CD4-positive, alpha-beta T cell (primary cell): Measurements from ENCODE around the gene SLC38A11. TPM values are rescaled to one million over a fixed set of nuclear protein-coding genes. Genes with fewer than 3 reads are reported as not detected.

Experiments
- ATAC-seq: fragments of 200-7000 bp; cut with Tn5 transposase; one replicate; pipeline ENCODE4 v1.10.0; 2022; ENCODE audit warnings: mild to moderate bottlenecking; ENCODE audit not compliant: poor library complexity
- CTCF ChIA-PET: fragments of 350-600 bp; sonication (Branson Sonifier 250); formaldehyde crosslinking; loops from one replicate; lab custom pipeline; 2021; ENCODE audit warnings: antibody characterized with exemption, inconsistent platforms; lab: Charles Lee
- POLR2A ChIA-PET: fragments of 350-600 bp; sonication (Branson Sonifier 250); formaldehyde crosslinking; loops from one replicate; lab custom pipeline; 2021; ENCODE audit warnings: antibody characterized with exemption, inconsistent platforms; lab: Charles Lee
- DNase-seq, 14 experiments: peaks; one replicate each; pipeline ENCODE4 v3.0.0-alpha.2; 2013 to 2020; ENCODE audit warnings: mixed read lengths in 2 of 14
- H3K27ac ChIP-seq, 2 donors: one replicate each; pipeline versions ENCODE4 v1.5.1 to v1.7.0; 2013; ENCODE audit warnings: low read length in 2 of 2, low read depth in 1 of 2, mild to moderate bottlenecking in 1 of 2
- H3K27me3 ChIP-seq, 2 experiments: 1 replicate in 1 of 2; 2 replicates in 1 of 2; pipeline versions ENCODE4 v1.6.1 to v1.7.0; 2013; ENCODE audit warnings: low read length in 2 of 2, control low read depth in 1 of 2, mild to moderate bottlenecking in 1 of 2, moderate library complexity in 1 of 2; ENCODE audit not compliant: insufficient read depth in 2 of 2, control insufficient read depth in 1 of 2
- H3K36me3 ChIP-seq: one replicate; pipeline ENCODE4 v1.6.1; 2013; ENCODE audit warnings: low read length, control low read depth; ENCODE audit not compliant: insufficient read depth
- H3K4me1 ChIP-seq: one replicate; pipeline ENCODE4 v1.6.1; 2013; ENCODE audit warnings: low read length, control low read depth; ENCODE audit not compliant: insufficient read depth
- H3K4me3 ChIP-seq: one replicate; pipeline ENCODE4 v1.5.1; 2013; ENCODE audit warnings: mild to moderate bottlenecking, low read length, moderate library complexity
- H3K9me3 ChIP-seq, 2 experiments: 1 replicate in 1 of 2; 2 replicates in 1 of 2; pipeline versions ENCODE4 v1.6.1 to v1.7.0; 2013; ENCODE audit warnings: low read length in 2 of 2, mild to moderate bottlenecking in 2 of 2, control low read depth in 1 of 2, moderate library complexity in 1 of 2; ENCODE audit not compliant: control insufficient read depth in 1 of 2, insufficient read depth in 1 of 2
- H3K27ac Mint-ChIP-seq: one replicate; pipeline ENCODE4 v1.8.0; 2020; ENCODE audit warnings: mixed read lengths
- H3K27me3 Mint-ChIP-seq: one replicate; pipeline ENCODE4 v1.8.0; 2021; ENCODE audit warnings: mixed read lengths
- H3K36me3 Mint-ChIP-seq: one replicate; pipeline ENCODE4 v1.8.0; 2021; ENCODE audit warnings: low read depth, mixed read lengths
- H3K4me1 Mint-ChIP-seq: one replicate; pipeline ENCODE4 v1.8.0; 2021; ENCODE audit warnings: low read depth, mixed read lengths
- H3K4me3 Mint-ChIP-seq: one replicate; pipeline ENCODE4 v1.8.0; 2020; ENCODE audit warnings: mild to moderate bottlenecking, mixed read lengths
- H3K9me3 Mint-ChIP-seq: one replicate; pipeline ENCODE4 v1.8.0; 2020; ENCODE audit warnings: mixed read lengths
- intact Hi-C, 2 experiments: fragments of 100-400 bp; cut with DNase I in 1 of 2; cut with micrococcal nuclease in 1 of 2; formaldehyde crosslinking; loops; one replicate each; pipeline versions ENCODE4 v1.15.1 to v1.9.0; 2023 to 2025; cut with DNase I, micrococcal nuclease
- total RNA-seq, 174 experiments: library from RNA in 2 of 174; stranded (reverse) in 2 of 174; gene quantifications; one replicate each; pipeline ENCODE4 v1.2.3 and lab custom pipeline; 2021 to 2026
- TF ChIP-seq, protein P1 (sequence below): fragments of 200-600 bp; IDR thresholded peaks from one replicate; pipeline ENCODE4 v1.8.0; 2022; ENCODE audit warnings: antibody characterized with exemption, mild to moderate bottlenecking

Gene SLC38A11
- total RNA-seq, 2 experiments from 2014 or later, result not detected

DNA sequence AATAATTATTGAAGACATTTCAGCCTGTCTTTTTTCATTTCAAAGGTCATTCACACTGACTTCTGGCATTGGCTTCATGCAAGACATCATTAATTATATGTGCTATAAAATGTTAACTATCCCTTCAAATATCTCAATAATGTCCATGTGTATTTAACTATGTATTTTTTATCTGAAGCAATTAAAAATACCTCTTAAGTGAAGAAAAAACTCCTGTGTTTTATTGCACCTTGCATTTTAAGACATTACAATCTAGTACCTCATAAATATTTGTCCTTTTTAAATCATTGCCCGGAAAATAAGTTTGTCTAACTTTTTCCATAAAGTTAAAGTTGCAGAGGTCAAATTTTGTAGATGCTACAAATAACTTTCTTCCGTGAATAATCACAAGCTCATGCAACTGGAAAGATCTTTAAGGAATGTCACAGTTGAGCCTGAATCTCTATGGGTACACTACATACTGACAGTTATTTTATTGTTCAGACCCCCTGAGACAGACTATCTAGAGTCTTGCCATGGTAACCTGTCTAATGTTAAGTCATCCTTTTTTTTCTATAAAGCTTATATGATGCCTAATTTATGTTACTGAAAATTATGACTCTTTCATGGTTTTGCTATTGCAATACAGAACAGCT lies 75.3 kb downstream of the SLC38A11 start:
- ATAC-seq (no peak), DNase-seq (no peak)
- Histone ChIP-seq H3K27me3 (no peaks in the 10 kb centered on the region), H3K4me3 (no peak overlapping the region), H3K9me3 (no peaks in the 10 kb centered on the region), H3K4me1 (no peaks in the 10 kb centered on the region), H3K27ac (no peak overlapping the region), H3K36me3 (no peaks in the 10 kb centered on the region)
- Mint-ChIP-seq H3K4me1 (no peaks in the 10 kb centered on the region), H3K27ac (no peak overlapping the region), H3K4me3 (no peak overlapping the region), H3K27me3 (no peaks in the 10 kb centered on the region), H3K36me3 (no peaks in the 10 kb centered on the region), H3K9me3 (no peaks in the 10 kb centered on the region)
- TF ChIP-seq, protein P1, sequence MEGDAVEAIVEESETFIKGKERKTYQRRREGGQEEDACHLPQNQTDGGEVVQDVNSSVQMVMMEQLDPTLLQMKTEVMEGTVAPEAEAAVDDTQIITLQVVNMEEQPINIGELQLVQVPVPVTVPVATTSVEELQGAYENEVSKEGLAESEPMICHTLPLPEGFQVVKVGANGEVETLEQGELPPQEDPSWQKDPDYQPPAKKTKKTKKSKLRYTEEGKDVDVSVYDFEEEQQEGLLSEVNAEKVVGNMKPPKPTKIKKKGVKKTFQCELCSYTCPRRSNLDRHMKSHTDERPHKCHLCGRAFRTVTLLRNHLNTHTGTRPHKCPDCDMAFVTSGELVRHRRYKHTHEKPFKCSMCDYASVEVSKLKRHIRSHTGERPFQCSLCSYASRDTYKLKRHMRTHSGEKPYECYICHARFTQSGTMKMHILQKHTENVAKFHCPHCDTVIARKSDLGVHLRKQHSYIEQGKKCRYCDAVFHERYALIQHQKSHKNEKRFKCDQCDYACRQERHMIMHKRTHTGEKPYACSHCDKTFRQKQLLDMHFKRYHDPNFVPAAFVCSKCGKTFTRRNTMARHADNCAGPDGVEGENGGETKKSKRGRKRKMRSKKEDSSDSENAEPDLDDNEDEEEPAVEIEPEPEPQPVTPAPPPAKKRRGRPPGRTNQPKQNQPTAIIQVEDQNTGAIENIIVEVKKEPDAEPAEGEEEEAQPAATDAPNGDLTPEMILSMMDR, result no peak
- intact Hi-C loops, result no loop called here
- ChIA-PET POLR2A (no interaction called here), CTCF (no interaction called here)

GRCh38 chr2:164877927-164878326 lies 77.4 kb downstream of the SLC38A11 start:
- no peak for ATAC-seq
- Mint-ChIP-seq H3K4me3 (no peak overlapping the region), H3K4me1 (no peaks in the 10 kb centered on the region), H3K27ac (no peak overlapping the region), H3K9me3 (peaks cover 3% of the 10 kb centered on the region), H3K36me3 (no peaks in the 10 kb centered on the region), H3K27me3 (no peaks in the 10 kb centered on the region)
- H3K36me3 ChIP-seq, result no peaks in the 10 kb centered on the region
- POLR2A ChIA-PET, result no interaction called here
- no peak overlapping the region for H3K27ac ChIP-seq
- no peak overlapping the region for H3K4me3 ChIP-seq
- no peaks in the 10 kb centered on the region for H3K9me3 ChIP-seq
- intact Hi-C loops, result no loop called here
- DNase-seq, result no peak
- TF ChIP-seq, protein P1, result no peak
- CTCF ChIA-PET, result interaction anchor here (1.5 kb wide), 1 partner anchor 19 kb away, joined by 3 read pairs; no protein-coding TSS in a partner anchor
- H3K4me1 ChIP-seq, result no peaks in the 10 kb centered on the region
- no peaks in the 10 kb centered on the region for H3K27me3 ChIP-seq

DNA sequence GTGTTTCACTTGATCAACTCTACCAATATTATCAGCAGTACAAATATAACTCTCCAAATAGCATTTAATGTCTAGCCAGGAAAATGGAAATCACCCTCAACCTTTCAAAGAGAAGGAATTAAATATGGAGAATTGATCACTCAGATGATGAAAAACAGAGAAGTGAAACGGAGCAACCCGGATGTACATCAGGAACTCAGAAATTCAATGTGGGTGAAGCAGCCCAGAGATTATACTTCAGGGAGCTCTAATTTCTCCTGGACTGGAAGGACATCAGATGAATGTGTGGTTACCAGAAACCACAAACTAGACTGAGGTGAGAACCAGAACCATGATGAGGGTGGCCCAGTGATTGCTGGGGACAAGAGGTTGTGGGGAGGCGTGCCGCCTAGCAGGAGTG lies 78.2 kb downstream of the SLC38A11 start:
- no peak for ATAC-seq
- Histone ChIP-seq H3K4me3 (no peak overlapping the region), H3K4me1 (no peaks in the 10 kb centered on the region), H3K36me3 (no peaks in the 10 kb centered on the region), H3K27ac (no peak overlapping the region), H3K9me3 (no peaks in the 10 kb centered on the region), H3K27me3 (no peaks in the 10 kb centered on the region)
- Mint-ChIP-seq H3K27me3 (no peaks in the 10 kb centered on the region), H3K36me3 (no peaks in the 10 kb centered on the region), H3K9me3 (peaks cover 3% of the 10 kb centered on the region), H3K27ac (no peak overlapping the region), H3K4me3 (no peak overlapping the region), H3K4me1 (no peaks in the 10 kb centered on the region)
- DNase-seq, result no peak
- CTCF ChIA-PET, result interaction anchor here (1.1 kb wide), 1 partner anchor 17 kb away, joined by 3 read pairs; no protein-coding TSS in a partner anchor
- intact Hi-C loops, result no loop called here
- POLR2A ChIA-PET, result no interaction called here
- TF ChIP-seq, protein P1, result no peak
